DMS53 treated with DMSO at 0.1 percent for 48 hours (cell line): ENCODE measurements around the gene CAV2.
A peak's percentile ranks its signal among the peaks of the same experiment; 100 is the strongest.

Experiments
- DNase-seq: peaks from one replicate; lab custom pipeline; 2025; ENCODE audit not compliant: unreplicated experiment; lab: John Stamatoyannopoulos, UW

Gene CAV2

DNA sequence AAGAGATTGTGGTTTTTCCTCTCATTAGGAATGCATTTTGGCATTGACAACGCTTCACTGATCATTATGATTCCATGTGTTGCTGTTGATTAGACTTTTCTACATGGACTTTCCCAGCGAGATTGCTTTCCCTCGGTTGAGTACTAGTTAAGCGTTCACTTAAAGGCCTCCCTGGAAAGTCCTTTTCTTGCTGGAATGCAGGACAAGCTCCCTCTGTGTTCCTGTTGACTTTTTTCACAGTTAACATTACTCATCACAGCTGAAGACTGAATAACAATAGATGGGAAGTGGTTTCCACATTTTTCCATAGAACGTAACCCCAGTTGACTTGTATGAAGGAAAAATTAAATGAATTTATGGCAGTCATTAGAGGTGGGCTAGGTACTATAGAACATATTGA lies 22.7 kb downstream of the CAV2 start:
- no peak for DNase-seq

DNA sequence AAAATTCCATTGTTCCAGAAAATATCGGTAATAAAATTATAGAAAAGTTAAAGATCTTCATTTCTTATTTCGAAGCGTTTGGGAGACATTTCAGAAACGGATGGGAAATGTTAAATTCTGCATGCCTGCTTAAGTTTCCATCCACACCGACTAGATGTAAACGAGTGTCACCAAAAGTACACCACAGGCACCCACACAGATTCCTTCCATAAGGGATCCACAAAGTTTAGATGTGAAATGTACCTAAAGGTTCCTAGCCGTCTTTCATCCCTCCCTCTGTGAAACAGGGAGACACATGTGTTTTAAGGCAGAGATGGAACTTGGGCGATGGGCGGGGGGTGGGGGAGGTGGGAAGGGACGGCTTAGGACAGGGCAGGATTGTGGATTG lies 24.7 kb downstream of the CAV2 start:
- DNase-seq, result no peak

DNA sequence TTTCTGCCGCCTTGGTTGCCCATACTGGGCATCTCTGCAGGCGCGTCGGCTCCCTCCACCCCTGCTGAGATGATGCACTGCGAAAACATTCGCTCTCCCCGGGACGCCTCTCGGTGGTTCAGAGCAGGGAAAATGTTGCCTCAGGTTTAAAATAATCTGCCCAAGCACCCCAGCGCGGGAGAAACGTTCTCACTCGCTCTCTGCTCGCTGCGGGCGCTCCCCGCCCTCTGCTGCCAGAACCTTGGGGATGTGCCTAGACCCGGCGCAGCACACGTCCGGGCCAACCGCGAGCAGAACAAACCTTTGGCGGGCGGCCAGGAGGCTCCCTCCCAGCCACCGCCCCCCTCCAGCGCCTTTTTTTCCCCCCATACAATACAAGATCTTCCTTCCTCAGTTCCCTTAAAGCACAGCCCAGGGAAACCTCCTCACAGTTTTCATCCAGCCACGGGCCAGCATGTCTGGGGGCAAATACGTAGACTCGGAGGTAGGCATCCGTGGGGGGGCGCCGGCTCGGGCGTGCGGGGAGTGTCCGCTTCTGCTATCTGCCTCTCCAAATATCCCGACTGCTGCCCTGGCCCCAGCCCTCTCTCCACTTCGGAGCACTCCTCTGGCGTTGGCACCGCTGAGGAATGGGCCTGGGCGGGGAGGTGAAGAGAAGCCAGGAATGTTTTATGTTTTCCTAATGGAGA lies 25.2 kb downstream of the CAV2 start, which contains the start of gene CAV1:
TSS of gene CAV1 (plus strand) at position 428 of the 689 bp plus-strand sequence. CDS start at position 455, 27 bp downstream.
- peak; percentile 40 for DNase-seq

DNA sequence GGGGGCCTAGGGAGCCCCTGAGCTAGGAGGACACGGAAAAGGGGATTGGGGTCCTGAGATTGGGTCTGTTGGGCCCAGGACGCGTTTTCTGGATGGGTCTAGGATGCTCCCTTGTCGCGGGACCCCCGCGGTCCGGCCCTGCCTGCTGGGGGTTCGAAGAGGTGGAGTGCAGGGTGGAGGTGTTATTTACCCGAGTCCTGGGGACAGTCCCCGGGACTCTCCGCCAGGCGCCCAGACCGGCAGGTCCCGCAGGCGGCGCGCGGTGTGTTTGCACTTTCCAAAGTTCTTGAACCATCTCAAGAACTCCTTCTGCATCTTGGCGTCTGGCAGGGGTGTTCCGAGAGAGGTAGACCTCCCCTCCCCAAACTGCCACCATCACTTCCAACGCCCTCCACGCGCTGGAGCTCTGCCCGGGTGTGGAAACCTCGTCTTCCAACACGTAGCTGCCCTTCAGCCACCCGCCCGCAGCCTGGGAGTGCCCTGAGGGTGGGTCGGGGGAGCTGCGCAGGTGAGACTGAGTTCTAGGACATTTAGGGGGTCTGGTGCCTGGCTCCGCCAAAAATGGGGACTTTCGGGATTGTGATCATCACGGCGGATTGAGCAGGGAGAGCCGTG lies 25.9 kb downstream of the CAV2 start:
- no peak for DNase-seq

DNA sequence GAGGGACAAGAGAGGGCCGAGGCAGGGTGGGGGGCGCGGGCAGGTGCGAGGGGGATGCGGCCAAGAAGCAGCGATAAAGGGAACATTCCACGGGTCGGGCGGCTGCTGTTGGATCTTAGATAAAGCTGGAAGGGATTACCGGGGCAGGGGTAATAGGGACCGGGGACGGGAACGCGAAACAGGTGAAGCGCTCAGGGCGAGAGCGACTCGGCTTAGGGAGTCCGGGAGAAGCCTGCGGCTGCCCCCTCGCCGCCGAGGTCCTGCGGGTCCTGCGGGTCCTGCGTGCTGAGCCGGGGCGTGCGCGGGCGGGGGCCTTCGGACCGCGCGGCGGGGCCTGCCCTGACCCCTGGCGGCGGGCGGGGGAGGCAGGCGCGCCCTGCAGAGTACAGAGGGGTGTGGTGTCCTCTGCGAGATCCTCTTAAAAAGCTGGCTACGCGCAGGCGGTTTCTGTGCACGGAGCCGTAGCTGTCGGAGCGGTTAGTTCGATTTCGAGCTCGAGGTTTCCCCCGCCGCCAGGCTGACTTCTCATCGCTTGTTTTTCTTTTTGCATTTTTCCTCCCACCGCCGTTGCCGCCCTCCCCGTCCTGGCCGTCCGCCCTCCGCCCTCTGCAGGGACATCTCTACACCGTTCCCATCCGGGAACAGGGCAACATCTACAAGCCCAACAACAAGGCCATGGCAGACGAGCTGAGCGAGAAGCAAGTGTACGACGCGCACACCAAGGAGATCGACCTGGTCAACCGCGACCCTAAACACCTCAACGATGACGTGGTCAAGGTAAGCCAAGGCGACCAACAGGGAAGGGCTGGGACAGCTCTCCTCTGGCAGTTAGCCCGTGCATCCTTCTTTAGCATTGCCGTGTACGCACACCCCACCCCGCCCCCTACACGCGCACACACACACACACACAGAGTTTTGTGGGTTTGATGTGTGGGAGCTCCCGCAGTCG lies 26.6 kb downstream of the CAV2 start:
- DNase-seq, result peak; percentile 60

DNA sequence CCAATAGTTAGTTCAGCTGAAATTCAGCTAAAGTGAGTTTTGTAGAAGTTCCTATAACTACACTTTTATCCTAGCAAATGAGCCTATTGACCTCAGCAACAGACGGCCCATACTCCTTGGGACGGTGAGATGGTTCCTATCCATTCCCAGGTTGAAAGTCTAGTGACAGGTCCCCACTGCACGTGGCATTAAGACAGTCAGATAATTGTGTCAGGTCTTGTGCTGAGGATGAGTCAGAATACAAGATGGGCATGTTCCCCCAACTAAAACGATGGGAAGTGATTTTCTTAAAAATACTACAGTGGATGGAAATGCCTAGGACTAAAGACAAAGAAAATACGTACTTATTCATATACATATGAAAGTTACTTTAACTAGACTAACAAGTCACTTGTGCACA lies 27.4 kb downstream of the CAV2 start:
- DNase-seq, result no peak

DNA sequence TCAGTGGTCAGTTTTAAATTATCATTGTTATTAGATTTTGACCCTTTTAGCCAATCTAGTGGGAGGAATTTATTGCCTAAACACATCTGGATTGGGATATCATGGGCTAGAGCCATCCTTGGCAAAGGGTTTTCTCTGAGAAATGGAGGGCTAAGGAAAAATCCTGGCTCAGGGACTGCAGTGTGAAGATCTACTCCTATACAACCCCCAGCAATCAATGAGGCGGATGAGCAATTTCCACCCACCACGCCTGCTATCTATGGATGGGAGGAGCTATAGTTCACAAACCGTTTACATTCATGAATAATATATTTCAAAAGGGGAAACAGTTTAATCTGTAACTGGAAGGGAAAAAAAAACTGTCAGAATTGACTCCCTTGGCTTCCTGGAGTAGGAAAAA lies 28.0 kb downstream of the CAV2 start:
- DNase-seq, result no peak

DNA sequence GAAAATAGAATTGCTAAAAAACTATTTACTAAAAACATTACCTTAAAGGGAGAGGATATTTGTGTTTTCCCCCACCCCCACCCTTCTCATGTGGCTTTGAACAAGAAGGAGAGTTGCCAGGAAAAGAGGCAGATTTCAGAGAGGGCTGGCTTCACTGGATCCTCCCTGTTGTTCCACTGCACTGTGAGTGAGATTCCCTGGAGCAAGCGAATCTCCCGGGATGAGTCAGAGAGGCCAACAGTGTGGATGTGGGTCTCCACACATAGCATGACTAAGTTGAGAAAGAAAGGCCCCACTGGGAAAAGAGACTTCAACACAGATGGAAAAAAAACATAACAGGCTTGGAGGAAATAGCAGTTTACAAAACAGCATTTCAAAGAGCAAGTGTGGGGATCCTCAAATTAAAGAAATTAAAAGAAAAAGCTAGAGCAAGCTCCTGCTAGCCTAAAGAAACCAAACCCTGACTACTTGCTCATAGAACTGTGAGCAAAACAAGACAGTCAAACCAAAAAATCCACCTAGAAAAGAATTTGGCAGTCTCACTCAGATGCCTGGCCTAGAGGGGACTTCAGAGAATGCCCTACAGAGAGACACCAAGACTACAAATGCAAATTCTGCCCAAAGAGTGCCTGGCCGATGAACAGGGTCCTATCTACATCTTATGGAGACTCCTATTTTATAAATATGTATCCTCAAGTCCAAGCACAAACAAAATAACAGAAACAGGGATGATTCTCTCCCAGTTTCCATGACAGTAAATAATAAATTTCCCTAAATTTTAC lies 28.7 kb downstream of the CAV2 start:
- DNase-seq, result no peak

DNA sequence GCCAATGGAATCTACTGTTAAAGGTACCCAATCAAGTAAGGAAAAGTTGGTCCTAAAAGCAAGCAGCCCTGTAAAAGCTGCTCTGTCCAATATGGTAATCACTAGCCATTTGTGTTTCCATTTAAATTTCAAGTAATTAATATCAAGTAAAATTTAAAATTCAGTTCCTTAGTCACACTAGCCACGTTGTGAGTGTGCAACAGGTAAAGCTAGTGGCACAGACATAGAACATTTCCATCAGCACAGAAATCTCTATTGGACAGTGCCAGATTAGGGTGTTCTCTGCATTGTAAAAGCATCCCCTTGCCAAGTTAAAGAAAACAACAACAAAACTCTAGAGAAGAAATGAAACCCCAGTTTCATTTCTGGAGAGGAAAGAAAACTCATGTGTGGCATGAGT lies 29.7 kb downstream of the CAV2 start:
- no peak for DNase-seq

DNA sequence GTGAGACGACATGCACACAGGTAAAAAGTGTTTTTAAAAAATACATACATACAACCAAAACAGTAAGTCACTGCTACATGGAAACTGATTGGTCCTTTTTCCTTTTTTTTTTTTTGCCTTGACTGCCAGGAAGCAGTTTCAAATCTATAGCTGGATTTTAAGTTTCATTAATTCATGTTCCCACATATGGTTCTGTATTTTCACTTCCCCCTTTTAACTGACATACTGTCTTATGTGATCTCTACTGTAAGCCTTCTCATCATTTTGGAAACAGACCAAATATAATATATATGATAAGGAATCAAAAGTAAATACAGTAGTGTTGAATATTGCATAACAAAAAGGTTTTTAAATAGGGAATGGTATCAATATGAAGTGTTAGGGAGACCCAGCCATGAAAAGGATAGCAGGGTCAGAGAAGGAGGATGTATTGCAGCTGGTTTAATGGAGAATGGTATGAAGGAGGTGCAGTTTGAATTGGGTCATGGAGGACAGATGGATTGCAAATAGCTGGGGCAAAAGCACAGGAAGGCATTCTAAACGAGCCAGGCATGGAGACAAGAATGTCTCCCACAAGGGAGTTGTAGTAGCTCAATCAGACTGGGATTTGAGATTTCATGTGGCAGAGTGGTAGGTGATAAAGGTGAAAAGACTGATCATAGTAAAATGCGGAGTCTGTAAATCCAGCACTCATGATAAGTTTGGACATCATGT lies 30.7 kb downstream of the CAV2 start:
- DNase-seq, result no peak

DNA sequence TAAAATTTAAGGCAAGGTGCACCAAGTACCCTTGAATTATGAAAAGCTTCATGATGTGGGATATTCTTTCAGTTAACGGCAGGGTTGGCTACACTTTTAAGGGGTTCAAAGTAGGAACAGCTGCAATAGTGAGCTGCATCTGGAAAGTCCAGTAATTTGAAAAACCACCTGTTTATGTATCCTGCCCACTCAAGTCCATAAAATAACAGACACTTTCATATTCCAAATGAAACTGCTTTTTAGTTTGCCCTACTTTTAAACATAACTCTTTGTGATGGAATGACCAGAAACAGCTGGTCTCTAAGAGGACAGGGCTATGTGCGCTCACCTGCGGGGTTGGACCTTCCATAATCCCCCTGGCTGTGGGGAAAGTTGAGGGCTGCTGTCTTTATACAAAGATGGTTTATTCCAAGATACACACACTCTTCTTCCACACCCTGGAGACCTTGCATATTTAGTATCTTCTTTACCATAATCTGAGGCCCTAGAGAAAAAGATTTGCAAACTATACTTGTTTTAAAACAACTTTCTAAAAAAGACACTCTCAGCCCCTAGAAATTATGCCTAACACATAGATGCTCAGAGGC lies 32.7 kb downstream of the CAV2 start:
- DNase-seq, result no peak

DNA sequence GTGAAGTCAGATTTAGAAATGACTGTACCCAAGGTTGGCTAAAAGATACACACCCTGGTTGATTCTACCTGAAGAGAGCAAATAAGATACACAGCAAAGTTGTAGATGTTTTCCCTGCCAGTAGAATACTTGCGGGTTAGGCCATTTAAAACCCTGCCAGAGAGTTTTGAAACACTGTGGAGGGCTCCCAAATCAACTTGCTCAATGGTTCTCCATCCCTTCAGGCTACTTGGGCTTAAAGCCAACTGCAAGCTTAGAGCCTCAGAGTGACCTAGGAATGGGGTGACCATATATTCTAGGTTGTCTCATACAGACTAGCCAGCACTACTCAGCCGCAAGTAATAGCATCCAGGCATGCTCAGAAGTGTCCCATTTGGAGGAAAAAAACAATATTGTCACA lies 35.3 kb downstream of the CAV2 start:
- no peak for DNase-seq

DNA sequence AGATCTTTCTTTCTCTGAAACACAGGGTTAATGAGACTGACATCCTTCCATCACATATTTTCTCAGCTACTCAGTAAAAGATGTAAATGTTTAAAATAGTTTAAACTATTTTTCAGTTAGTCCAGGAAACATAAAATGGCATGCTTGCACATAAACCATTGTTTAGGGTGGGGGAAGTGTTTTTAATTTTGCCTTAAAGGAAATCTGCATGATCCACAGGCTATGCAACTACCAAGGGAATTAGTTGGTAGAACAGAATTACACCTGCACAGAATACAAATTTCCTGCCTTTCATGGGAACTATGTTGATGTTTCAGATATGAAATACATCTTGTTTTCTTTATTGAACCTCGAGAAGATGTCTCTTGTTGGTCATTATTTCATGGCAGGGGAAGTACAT lies 35.9 kb downstream of the CAV2 start:
- no peak for DNase-seq

DNA sequence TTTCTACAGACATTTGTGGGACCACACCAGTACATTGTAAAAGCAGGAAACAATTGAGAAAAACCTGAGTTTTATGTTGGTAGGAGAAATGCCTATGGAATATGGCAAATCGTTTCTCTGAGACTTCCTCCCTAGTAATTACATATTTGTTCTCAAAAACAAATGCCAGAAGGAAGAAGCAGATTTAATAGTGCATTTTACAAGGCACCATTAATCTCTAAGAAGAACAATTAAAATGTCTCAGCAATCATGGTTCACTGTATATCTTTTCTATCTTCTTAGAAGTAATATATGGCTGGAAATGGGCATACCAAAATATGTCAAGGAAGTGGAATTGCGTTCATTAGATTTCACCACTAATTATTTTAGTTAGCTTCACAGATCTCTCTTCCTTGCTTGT lies 38.6 kb downstream of the CAV2 start:
- DNase-seq, result no peak

DNA sequence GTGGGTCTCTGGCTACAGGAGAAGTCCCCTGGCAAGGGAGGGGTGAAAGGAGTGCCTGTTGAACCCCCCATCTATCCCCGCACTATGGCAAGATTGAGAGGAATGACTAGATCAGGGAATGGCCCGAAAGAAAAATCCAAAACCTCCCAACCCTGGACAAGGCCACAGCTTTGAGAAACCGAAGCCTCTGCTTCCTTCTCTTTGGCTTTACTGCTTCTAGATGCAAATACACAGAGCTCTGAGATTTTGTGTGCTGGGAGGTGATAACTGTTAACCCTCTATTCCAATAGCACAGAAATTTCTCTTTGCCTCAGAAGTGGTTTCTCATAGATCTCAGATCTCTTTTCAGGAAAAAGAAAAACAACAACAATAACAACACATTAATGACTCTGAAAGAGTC lies 40.3 kb downstream of the CAV2 start:
- no peak for DNase-seq

DNA sequence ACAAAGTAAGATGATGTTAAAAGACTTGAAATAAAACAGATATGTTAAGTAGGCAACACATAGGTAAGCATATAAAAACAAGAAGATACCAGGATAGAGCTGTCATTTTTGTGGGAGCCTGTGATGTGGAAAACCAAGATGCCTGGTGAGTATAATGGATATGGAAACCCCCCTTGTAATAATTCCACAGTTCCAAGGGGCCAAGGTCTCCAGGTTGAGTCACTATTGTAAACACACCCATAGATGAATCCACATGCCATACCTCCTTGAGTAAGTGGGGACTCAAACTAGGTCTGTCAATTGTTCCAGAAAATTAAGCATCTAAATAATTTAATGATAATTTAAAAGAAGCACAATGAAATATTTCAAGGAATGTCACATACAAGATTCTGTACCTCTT lies 41.2 kb downstream of the CAV2 start:
- no peak for DNase-seq

DNA sequence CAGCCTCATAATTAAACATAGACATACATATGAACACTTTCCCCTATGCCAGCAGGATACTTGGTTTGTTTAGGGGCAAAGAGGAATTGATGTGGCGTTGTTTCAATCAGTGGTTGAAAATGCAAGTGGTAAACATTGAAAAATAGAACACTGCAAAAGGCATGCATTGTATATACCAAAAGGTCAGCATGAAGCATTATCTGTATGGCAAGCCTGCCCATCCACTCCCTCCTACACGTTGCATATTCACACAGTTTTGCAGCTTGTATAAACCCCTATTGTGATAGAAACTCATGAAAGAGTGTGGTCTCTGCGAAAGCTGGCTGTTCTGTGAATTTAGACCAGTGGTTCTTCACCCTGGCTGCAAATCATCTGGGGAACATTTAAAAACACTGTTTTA lies 42.4 kb downstream of the CAV2 start:
- no peak for DNase-seq

DNA sequence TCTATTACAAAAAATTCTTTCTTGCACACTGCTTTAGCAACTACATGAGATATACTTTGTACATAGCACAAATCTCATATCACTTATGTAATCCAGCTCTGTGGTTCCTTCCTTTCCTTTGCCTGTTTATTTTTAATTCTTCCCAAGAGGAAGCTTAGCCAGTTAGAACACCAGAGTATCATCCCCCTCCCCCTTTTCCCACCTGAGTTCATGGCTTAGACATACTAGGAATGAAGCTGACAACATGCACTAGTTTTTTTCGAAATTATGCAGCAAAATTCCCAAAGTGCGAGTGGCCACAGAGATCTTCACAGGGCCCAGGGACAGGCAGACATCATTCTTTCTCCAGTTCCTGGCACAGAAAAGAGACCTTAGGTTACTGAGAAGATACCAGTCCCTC lies 43.1 kb downstream of the CAV2 start:
- no peak for DNase-seq

DNA sequence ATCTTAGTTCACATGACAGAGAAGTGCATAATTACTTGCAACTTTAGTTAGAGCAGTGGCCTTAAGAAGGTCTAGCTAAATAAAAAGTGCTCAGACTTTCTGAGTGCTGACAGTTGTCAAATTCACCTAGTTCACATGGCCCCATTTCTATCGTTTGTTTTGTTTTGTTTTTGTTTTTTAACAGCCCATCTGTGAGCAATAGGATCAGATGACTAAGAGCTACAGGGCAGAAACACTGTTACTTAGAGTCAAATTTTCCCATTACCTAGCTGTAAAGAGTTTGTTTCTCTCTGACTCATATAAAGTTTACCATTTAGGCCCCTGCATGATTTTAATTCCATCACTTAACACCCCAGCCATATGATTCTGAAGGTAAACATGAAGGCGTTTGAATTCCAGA lies 44.1 kb downstream of the CAV2 start:
- DNase-seq, result no peak

DNA sequence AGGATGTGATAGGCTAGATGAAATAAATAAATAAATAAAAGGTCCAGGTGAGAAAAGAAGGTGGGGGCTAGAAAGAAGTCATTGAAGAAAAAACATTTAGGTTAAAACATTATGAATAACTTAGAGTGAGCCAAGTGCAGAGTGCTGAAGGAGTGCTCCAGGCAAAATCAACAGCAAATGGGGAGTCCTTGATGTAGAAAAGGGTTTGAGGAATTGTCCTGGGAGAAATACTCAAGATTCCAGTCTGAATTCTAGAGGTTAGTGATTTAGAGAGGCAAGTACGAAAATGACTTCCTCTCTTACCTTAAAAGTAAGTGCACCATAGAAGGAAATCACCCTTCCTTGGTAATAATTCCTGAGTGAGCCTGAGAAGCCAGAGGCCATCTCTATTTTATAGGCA lies 44.9 kb downstream of the CAV2 start:
- DNase-seq, result no peak
